Measurements from ENCODE around the gene CHRM2.

The CHRM2 gene

GRCh38 chr7:137036768-137037167, 168.3 kb downstream of the CHRM2 start:
- DNase-seq = no peak

DNA sequence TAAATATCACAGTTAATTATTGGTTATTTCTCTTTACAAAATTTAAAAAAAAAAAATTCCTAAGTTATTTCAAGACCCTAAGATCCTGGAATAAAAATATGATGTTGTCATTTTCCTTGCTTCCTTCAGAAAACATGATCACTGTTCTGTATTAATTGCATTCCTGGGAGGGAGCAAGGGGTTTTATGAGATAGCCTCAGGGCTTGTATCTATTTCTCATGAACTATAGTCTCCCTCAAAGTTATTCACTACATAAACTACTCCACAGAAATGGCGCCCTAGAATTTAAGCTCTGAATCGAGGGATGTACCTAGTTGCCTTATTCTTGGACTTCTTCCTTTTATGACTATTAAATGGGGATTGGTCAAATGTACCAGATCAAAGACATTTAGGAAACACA, 170.3 kb downstream of the CHRM2 start:
- DNase-seq = no peak

DNA sequence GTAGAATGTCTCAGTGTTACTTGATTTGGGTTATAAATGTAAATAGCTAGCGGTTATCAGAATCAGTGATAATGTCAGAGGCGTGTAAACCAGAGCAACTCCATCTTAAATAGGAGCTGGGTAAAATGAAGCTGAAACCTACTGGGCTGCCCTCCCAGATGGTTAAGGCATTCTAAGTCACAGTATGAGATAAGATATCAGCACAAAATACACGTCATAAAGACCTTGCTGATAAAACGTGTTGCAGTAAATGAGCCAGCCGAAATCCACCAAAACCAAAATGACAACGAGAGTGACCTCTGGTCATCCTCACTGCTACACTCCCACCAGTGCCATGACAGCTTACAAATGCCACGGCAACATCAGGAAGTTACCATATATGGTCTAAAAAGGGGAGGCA, 172.3 kb downstream of the CHRM2 start:
- no peak for DNase-seq

DNA sequence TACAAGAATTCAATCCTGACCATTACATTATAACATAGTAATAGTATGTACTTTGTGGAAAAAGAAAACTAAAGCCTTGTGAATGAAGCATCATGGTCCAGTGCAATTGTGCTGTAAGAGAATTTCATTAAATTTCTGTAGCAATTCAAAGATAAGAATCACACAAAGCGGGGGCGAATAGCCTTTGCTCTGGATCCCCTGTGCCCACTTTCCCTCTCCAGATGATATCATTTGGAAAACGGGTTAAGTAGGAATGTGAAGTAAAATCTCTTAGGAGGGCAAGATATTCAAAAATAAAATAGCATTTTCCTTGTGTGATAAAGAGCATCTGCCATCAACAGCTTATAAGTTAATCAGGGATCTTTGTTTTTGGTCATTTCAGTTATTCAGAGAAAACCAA, 177.1 kb downstream of the CHRM2 start:
- no peak for DNase-seq

GRCh38 chr7:137069249-137069963, 201.0 kb downstream of the CHRM2 start:
- no peak for DNase-seq
